HepG2 (cell line): Measurements from ENCODE around the gene TAF1A.

Source experiments
- EED ChIP-seq: sonication (generic); formaldehyde crosslinking; IDR thresholded peaks from 2 replicates; pipeline ENCODE4 v1.5.0; 2020; ENCODE audit warnings: mild to moderate bottlenecking, missing genetic modification reagents
- ELF1 ChIP-seq: sonication (generic); formaldehyde crosslinking; IDR thresholded peaks from 2 replicates; pipeline ENCODE4 v1.4.0; 2020; ENCODE audit warnings: missing genetic modification reagents
- EZH2 ChIP-seq: conservative IDR thresholded peaks from 2 replicates; pipeline ENCODE4 v1.6.1; 2012; ENCODE audit warnings: mild to moderate bottlenecking, low read depth, low read length, moderate library complexity
- GTF3A ChIP-seq: sonication (generic); formaldehyde crosslinking; conservative IDR thresholded peaks from 2 replicates; pipeline ENCODE4 v1.4.0; 2020; ENCODE audit warnings: mild to moderate bottlenecking, missing genetic modification reagents
- NR2C2 ChIP-seq: sonication (generic); formaldehyde crosslinking; IDR thresholded peaks from 2 replicates; pipeline ENCODE4 v1.4.0; 2020; ENCODE audit warnings: missing genetic modification reagents, mild to moderate bottlenecking, moderate library complexity, borderline replicate concordance
- PHF8 ChIP-seq: sonication (generic); formaldehyde crosslinking; IDR thresholded peaks from 2 replicates; pipeline ENCODE4 v1.5.0; 2020; ENCODE audit warnings: missing genetic modification reagents
- ZFP41 ChIP-seq: sonication (generic); formaldehyde crosslinking; IDR thresholded peaks from 2 replicates; pipeline ENCODE4 v1.4.0; 2020; ENCODE audit warnings: mild to moderate bottlenecking, missing genetic modification reagents, borderline replicate concordance
- TF ChIP-seq, protein P1 (sequence below): sonication (generic); formaldehyde crosslinking; IDR thresholded peaks from 2 replicates; pipeline ENCODE4 v1.9.0; 2021; ENCODE audit warnings: missing genetic modification reagents, mild to moderate bottlenecking, borderline replicate concordance
- TF ChIP-seq, protein P2 (sequence below): IDR thresholded peaks from 2 replicates; pipeline ENCODE4 v1.6.1; 2016; ENCODE audit warnings: mild to moderate bottlenecking, missing biosample characterization, missing genetic modification reagents

DNA sequence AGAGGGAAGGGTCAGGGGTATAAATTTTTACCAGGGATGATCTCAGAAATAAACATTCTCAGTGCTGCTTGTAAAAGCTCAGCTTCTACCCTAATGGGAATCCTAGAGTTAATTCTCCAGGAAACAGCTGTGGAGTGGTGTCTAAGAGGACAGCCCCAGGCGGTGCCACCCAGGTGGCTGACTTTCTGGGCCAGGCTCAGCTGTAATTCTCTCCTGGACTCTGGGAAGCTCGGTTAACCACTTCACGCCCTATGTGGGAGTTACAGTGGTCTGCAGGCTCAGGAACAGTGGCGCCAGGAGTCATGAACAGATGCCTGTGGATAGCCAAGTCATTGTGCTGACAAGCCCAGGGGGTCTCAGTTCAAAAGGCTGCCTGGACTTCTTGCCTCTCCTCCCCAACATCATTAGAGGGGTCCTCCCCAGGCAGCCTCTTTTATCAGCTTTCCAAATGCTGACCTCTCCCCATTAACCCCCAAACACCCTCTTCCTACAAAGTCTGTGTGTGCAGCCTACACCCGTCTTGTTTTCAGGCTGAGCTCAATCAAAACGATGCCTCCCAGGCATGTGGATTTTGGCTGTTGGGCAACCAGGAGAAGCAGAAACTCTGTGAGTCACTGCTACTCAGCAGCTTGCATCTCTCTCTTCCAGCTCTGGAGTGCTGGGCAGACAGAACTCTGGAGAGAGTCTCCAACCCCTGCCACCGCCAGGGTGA, 43.0 kb downstream of the TAF1A start:
- TF ChIP-seq NR2C2 (CRISPR knock-in tag) (no peak), ZFP41 (CRISPR knock-in tag) (no peak), EZH2 (no peak), EED (CRISPR knock-in tag) (no peak), ELF1 (CRISPR knock-in tag) (no peak), GTF3A (CRISPR knock-in tag) (no peak), PHF8 (CRISPR knock-in tag) (no peak)
- TF ChIP-seq, protein P1, sequence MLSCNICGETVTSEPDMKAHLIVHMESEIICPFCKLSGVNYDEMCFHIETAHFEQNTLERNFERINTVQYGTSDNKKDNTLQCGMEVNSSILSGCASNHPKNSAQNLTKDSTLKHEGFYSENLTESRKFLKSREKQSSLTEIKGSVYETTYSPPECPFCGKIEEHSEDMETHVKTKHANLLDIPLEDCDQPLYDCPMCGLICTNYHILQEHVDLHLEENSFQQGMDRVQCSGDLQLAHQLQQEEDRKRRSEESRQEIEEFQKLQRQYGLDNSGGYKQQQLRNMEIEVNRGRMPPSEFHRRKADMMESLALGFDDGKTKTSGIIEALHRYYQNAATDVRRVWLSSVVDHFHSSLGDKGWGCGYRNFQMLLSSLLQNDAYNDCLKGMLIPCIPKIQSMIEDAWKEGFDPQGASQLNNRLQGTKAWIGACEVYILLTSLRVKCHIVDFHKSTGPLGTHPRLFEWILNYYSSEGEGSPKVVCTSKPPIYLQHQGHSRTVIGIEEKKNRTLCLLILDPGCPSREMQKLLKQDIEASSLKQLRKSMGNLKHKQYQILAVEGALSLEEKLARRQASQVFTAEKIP (CRISPR knock-in tag) = no peak
- TF ChIP-seq, protein P2, sequence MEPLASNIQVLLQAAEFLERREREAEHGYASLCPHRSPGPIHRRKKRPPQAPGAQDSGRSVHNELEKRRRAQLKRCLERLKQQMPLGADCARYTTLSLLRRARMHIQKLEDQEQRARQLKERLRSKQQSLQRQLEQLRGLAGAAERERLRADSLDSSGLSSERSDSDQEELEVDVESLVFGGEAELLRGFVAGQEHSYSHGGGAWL (CRISPR knock-in tag) = no peak
